HEK293 (cell line): ENCODE measurements around the gene TPST1.

ENCODE experiments used
- CTCF ChIA-PET: fragments of 350-600 bp; formaldehyde crosslinking; extraction: SDS; loops from one replicate; lab custom pipeline; 2021; ENCODE audit warnings: antibody characterized with exemption; lab: Yijun Ruan, JAX
- POLR2A ChIA-PET: fragments of 300-600 bp; formaldehyde crosslinking; extraction: SDS; loops from one replicate; lab custom pipeline; 2020; ENCODE audit warnings: antibody characterized with exemption, inconsistent platforms; lab: Yijun Ruan, JAX
- H3K27ac ChIP-seq: fragments of 200-500 bp; sonication (Bioruptor generic); 2 replicates; pipeline ENCODE4 v1.5.1; 2014; ENCODE audit warnings: low read depth, low read length, control low read depth, inconsistent platforms; ENCODE audit errors: extremely low read depth
- H3K36me3 ChIP-seq, 2 experiments: fragments of 200-500 bp in 1 of 2; sonication (Bioruptor generic) in 1 of 2; 1 replicate in 1 of 2; 2 replicates in 1 of 2; pipeline ENCODE4 v1.5.1; 2014 to 2017; ENCODE audit warnings: inconsistent platforms in 2 of 2, low read length in 2 of 2; ENCODE audit not compliant: control insufficient read depth in 2 of 2, insufficient read depth in 1 of 2
- H3K4me1 ChIP-seq: fragments of 200-500 bp; sonication (Bioruptor generic); 2 replicates; pipeline ENCODE4 v1.5.1; 2014; ENCODE audit warnings: mild to moderate bottlenecking, low read length, inconsistent platforms; ENCODE audit not compliant: control insufficient read depth, insufficient read depth
- H3K4me3 ChIP-seq: 2 replicates; pipeline ENCODE4 v1.5.1; 2011; ENCODE audit warnings: low read depth, mild to moderate bottlenecking, control low read depth, low read length, moderate library complexity
- H3K9me3 ChIP-seq: fragments of 200-500 bp; sonication (Bioruptor generic); 2 replicates; pipeline ENCODE4 v1.5.1; 2014; ENCODE audit warnings: low read depth, low read length, inconsistent platforms; ENCODE audit not compliant: control insufficient read depth, insufficient read depth
- GLI2 ChIP-seq: fragments of 450-650 bp; formaldehyde crosslinking; IDR thresholded peaks from 2 replicates; pipeline ENCODE4; 2017; ENCODE audit warnings: missing biosample characterization, missing genetic modification characterization, low read depth, borderline replicate concordance
- ZFP3 ChIP-seq: fragments of 450-650 bp; formaldehyde crosslinking; IDR thresholded peaks from 2 replicates; pipeline ENCODE4 v1.5.1; 2016; ENCODE audit warnings: low read depth, missing biosample characterization, missing genetic modification characterization
- ZNF138 ChIP-seq: fragments of 450-650 bp; formaldehyde crosslinking; IDR thresholded peaks from 2 replicates; pipeline ENCODE4 v1.5.1; 2016; ENCODE audit warnings: missing biosample characterization, missing genetic modification characterization, borderline replicate concordance
- ZNF239 ChIP-seq: fragments of 450-650 bp; formaldehyde crosslinking; IDR thresholded peaks from 2 replicates; pipeline ENCODE4 v1.5.1; 2016; ENCODE audit warnings: missing biosample characterization, missing genetic modification characterization
- ZNF341 ChIP-seq: fragments of 450-650 bp; formaldehyde crosslinking; IDR thresholded peaks from 2 replicates; pipeline ENCODE4; 2016; ENCODE audit warnings: low read depth, missing biosample characterization, missing genetic modification characterization
- ZNF510 ChIP-seq: fragments of 450-650 bp; formaldehyde crosslinking; IDR thresholded peaks from 2 replicates; pipeline ENCODE4 v1.5.1; 2018; ENCODE audit warnings: mild to moderate bottlenecking, missing genetic modification characterization, missing biosample characterization; ENCODE audit not compliant: insufficient replicate concordance
- ZNF837 ChIP-seq: fragments of 450-650 bp; formaldehyde crosslinking; IDR thresholded peaks from 2 replicates; pipeline ENCODE4 v1.5.1; 2016; ENCODE audit warnings: missing biosample characterization, missing genetic modification characterization
- TF ChIP-seq, protein P1 (sequence below): fragments of 450-650 bp; formaldehyde crosslinking; IDR thresholded peaks from 2 replicates; pipeline ENCODE4 v1.5.1; 2016; ENCODE audit warnings: missing biosample characterization, missing genetic modification characterization, borderline replicate concordance
- TF ChIP-seq, protein P2 (sequence below): fragments of 450-650 bp; formaldehyde crosslinking; IDR thresholded peaks from 2 replicates; pipeline ENCODE4 v1.5.1; 2016; ENCODE audit warnings: missing biosample characterization, missing genetic modification characterization

TPST1 gene

DNA sequence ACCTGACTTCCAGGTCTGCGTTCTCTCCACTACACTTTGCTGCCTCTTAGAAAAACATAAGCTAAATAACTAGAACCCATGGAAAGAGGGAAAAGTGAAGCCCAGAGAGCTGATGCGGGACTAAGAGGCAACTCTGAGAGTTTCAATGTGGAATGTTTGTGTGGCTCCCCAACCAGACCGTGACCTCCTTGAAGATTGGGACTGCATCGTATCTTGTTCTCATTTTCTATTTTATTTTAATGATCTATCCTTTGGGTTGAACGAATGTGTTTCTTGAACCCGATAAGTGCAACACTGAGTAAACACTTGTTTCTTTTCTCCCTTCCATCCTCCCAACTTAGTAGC is 77.4 kb downstream of the TPST1 start (continued):
- TF ChIP-seq, protein P1, sequence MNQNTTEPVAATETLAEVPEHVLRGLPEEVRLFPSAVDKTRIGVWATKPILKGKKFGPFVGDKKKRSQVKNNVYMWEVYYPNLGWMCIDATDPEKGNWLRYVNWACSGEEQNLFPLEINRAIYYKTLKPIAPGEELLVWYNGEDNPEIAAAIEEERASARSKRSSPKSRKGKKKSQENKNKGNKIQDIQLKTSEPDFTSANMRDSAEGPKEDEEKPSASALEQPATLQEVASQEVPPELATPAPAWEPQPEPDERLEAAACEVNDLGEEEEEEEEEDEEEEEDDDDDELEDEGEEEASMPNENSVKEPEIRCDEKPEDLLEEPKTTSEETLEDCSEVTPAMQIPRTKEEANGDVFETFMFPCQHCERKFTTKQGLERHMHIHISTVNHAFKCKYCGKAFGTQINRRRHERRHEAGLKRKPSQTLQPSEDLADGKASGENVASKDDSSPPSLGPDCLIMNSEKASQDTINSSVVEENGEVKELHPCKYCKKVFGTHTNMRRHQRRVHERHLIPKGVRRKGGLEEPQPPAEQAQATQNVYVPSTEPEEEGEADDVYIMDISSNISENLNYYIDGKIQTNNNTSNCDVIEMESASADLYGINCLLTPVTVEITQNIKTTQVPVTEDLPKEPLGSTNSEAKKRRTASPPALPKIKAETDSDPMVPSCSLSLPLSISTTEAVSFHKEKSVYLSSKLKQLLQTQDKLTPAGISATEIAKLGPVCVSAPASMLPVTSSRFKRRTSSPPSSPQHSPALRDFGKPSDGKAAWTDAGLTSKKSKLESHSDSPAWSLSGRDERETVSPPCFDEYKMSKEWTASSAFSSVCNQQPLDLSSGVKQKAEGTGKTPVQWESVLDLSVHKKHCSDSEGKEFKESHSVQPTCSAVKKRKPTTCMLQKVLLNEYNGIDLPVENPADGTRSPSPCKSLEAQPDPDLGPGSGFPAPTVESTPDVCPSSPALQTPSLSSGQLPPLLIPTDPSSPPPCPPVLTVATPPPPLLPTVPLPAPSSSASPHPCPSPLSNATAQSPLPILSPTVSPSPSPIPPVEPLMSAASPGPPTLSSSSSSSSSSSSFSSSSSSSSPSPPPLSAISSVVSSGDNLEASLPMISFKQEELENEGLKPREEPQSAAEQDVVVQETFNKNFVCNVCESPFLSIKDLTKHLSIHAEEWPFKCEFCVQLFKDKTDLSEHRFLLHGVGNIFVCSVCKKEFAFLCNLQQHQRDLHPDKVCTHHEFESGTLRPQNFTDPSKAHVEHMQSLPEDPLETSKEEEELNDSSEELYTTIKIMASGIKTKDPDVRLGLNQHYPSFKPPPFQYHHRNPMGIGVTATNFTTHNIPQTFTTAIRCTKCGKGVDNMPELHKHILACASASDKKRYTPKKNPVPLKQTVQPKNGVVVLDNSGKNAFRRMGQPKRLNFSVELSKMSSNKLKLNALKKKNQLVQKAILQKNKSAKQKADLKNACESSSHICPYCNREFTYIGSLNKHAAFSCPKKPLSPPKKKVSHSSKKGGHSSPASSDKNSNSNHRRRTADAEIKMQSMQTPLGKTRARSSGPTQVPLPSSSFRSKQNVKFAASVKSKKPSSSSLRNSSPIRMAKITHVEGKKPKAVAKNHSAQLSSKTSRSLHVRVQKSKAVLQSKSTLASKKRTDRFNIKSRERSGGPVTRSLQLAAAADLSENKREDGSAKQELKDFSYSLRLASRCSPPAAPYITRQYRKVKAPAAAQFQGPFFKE (tag by site-specific recombination) = no peak
- TF ChIP-seq, protein P2, sequence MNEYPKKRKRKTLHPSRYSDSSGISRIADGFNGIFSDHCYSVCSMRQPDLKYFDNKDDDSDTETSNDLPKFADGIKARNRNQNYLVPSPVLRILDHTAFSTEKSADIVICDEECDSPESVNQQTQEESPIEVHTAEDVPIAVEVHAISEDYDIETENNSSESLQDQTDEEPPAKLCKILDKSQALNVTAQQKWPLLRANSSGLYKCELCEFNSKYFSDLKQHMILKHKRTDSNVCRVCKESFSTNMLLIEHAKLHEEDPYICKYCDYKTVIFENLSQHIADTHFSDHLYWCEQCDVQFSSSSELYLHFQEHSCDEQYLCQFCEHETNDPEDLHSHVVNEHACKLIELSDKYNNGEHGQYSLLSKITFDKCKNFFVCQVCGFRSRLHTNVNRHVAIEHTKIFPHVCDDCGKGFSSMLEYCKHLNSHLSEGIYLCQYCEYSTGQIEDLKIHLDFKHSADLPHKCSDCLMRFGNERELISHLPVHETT (tag by site-specific recombination) = no peak
- TF ChIP-seq ZNF138 (tag by site-specific recombination) = no peak
- TF ChIP-seq, all 188 proteins: peak for 0

DNA sequence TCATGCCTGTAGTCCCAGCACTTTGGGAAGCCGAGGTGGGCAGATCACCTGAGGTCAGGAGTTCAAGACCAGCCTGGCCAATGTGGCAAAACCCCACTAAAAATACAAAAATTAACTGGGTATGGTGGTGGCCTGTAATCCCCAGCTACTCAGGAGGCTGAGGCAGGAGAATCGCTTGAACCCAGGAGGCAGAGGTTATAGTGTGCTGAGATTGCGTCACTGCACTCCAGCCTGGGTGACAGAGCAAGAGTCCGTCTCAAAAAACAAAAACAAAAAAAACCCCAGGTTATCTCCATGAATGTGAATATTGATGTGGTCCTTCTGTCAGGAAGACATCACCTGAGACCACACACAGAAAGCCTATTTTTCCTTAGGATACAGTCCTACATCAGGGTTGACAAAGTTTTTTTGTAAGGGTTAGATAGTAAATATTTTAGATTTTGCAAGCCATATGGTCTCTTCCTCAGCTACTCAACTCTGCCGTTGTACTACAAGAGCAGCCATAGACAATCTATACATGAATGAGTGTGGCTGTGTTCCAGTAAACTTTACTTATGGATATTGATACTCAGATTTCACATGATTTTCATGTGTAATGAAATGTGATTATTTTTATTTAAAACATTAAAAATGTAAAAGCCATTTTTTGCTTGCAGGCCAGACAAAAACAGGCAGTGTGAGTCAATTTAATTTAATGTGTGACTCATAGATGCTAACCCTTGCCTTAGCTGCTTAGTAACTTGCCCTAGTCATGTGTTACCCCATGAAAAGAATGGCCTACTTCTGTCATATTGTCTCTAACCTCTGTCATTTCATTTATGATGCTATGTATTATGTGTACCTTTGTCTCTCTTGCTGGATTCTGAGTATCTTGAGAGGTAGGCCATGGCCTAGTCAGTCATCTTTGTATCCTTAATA is 78.1 kb downstream of the TPST1 start:
- ChIA-PET POLR2A (interaction anchor here (0.6 to 1.3 kb wide), 2 partner anchors 18 to 210 kb away, joined by 3 to 6 read pairs; no protein-coding TSS in a partner anchor), CTCF (interaction anchor here (1.0 kb wide), 1 partner anchor 25 kb away, joined by 3 read pairs; no protein-coding TSS in a partner anchor)
- Histone ChIP-seq H3K36me3 (no peaks in the 10 kb centered on the region), H3K27ac (no peak overlapping the region), H3K4me3 (no peak overlapping the region), H3K9me3 (no peaks in the 10 kb centered on the region), H3K4me1 (peaks cover 5% of the 10 kb centered on the region; the same call in 1 of the 2 replicates)
- TF ChIP-seq ZNF341 (tag by site-specific recombination) (no peak), ZNF837 (tag by site-specific recombination) (no peak), ZNF239 (tag by site-specific recombination) (no peak), ZNF510 (tag by site-specific recombination) (no peak), ZFP3 (no peak), GLI2 (tag by site-specific recombination) (no peak)
- TF ChIP-seq, protein P1 (tag by site-specific recombination) = no peak
- TF ChIP-seq, all 188 proteins: peak for 0
